Liver (tissue), 3 donors: ENCODE measurements around the gene SP140L.

ENCODE experiments used
- EGR1 ChIP-seq, 2 donors: IDR thresholded peaks; 2 replicates each; pipeline ENCODE4 v1.6.1; 2016 to 2018; ENCODE audit warnings: antibody characterized with exemption in 2 of 2, low read depth in 2 of 2
- FOXA2 ChIP-seq: IDR thresholded peaks from 2 replicates; pipeline ENCODE4 v1.6.1; 2016; ENCODE audit warnings: antibody characterized with exemption
- GABPA ChIP-seq, 2 donors: IDR thresholded peaks in 1 of 2; conservative IDR thresholded peaks in 1 of 2; 2 replicates each; pipeline ENCODE4 v1.6.1; 2016; ENCODE audit warnings: antibody characterized with exemption in 2 of 2, mild to moderate bottlenecking in 1 of 2, moderate library complexity in 1 of 2
- HNF4G ChIP-seq: IDR thresholded peaks from 2 replicates; pipeline ENCODE4 v1.6.1; 2016; ENCODE audit warnings: antibody characterized with exemption
- JUND ChIP-seq, 2 donors: IDR thresholded peaks; 2 replicates each; pipeline ENCODE4 v1.6.1; 2016; ENCODE audit warnings: antibody characterized with exemption in 2 of 2
- NR2F2 ChIP-seq: IDR thresholded peaks from 2 replicates; pipeline ENCODE4 v1.6.1; 2016; ENCODE audit warnings: antibody characterized with exemption
- RAD21 ChIP-seq, 2 donors: IDR thresholded peaks; 2 replicates each; pipeline ENCODE4 v1.6.1; 2016; ENCODE audit warnings: antibody characterized with exemption in 2 of 2, mild to moderate bottlenecking in 2 of 2
- SP1 ChIP-seq: IDR thresholded peaks from 2 replicates; pipeline ENCODE4 v1.6.1; 2018; ENCODE audit warnings: antibody characterized with exemption, mild to moderate bottlenecking
- TAF1 ChIP-seq: conservative IDR thresholded peaks from 2 replicates; pipeline ENCODE4 v1.6.1; 2016; ENCODE audit warnings: antibody characterized with exemption, mild to moderate bottlenecking
- YY1 ChIP-seq: IDR thresholded peaks from 2 replicates; pipeline ENCODE4 v1.6.1; 2016; ENCODE audit warnings: antibody characterized with exemption, mild to moderate bottlenecking
- TF ChIP-seq, protein P1 (sequence below): fragments of 150-350 bp; IDR thresholded peaks from 2 replicates; pipeline ENCODE4 v1.5.1; 2017; ENCODE audit warnings: improper control_type of control experiment, low read depth, low read length; ENCODE audit not compliant: missing input control
- TF ChIP-seq, protein P2 (sequence below): IDR thresholded peaks from 2 replicates; pipeline ENCODE4 v1.6.1; 2016; ENCODE audit warnings: antibody characterized with exemption
- TF ChIP-seq, protein P3 (sequence below): IDR thresholded peaks from 2 replicates; pipeline ENCODE4 v1.6.1; 2016; ENCODE audit warnings: antibody characterized with exemption, mild to moderate bottlenecking
- TF ChIP-seq, protein P4 (sequence below): IDR thresholded peaks from 2 replicates; pipeline ENCODE4 v1.6.1; 2016; ENCODE audit warnings: antibody characterized with exemption
- donor health status: healthy.
- donor health status: healthy.

DNA sequence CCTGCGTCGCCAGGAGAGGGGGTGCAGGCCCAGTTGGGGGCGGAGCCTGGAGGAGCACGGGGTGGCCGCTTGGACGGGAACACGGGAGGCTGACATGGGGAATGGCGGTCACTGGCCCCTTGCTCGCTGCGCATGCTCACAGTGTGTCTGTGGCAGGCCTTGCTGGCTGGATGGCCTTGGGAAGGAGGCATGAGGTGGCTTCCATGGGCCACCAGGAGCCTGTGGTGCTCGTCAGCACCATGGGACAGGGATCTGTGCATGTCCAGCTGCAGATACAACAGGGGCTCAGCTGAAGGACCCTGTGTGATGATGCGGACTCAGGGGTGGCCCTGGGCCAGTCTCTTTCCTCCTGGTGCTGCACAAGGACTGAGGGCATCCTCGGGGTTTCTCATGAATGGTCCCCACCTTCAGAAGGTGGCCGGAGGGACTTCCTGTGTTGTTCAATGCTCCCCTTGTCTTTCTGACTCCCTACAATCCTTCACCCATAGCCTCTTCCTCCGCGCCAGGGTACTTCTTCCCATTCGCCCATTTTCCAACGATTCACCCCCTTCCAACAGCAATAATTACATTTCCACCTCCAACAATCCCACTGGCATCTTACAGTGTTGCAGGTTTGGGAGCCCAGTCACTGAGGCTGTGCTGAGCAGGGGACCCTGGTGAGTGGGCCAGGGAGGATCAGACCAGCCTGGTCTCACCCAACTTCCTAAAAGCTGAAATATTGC, 3.4 kb upstream of the SP140L start:
- no peak for TF ChIP-seq RAD21 (IDR thresholded peaks at IDR 0.05)
- TF ChIP-seq, protein P1, sequence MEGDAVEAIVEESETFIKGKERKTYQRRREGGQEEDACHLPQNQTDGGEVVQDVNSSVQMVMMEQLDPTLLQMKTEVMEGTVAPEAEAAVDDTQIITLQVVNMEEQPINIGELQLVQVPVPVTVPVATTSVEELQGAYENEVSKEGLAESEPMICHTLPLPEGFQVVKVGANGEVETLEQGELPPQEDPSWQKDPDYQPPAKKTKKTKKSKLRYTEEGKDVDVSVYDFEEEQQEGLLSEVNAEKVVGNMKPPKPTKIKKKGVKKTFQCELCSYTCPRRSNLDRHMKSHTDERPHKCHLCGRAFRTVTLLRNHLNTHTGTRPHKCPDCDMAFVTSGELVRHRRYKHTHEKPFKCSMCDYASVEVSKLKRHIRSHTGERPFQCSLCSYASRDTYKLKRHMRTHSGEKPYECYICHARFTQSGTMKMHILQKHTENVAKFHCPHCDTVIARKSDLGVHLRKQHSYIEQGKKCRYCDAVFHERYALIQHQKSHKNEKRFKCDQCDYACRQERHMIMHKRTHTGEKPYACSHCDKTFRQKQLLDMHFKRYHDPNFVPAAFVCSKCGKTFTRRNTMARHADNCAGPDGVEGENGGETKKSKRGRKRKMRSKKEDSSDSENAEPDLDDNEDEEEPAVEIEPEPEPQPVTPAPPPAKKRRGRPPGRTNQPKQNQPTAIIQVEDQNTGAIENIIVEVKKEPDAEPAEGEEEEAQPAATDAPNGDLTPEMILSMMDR = no peak
- TF ChIP-seq HNF4G = no peak
- no peak for TF ChIP-seq YY1
- no peak for TF ChIP-seq FOXA2
- no peak for TF ChIP-seq TAF1
- TF ChIP-seq EGR1 (IDR thresholded peaks at IDR 0.05; ENCODE audit: low read depth in 2 of 2) = no peak
- TF ChIP-seq GABPA (IDR thresholded peaks at IDR 0.05 in 1 of 2, conservative IDR thresholded peaks at IDR 0.05 in 1 of 2) = no peak
- no peak for TF ChIP-seq JUND (IDR thresholded peaks at IDR 0.05)
- TF ChIP-seq, protein P2, sequence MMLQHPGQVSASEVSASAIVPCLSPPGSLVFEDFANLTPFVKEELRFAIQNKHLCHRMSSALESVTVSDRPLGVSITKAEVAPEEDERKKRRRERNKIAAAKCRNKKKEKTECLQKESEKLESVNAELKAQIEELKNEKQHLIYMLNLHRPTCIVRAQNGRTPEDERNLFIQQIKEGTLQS = no peak
- TF ChIP-seq, protein P3, sequence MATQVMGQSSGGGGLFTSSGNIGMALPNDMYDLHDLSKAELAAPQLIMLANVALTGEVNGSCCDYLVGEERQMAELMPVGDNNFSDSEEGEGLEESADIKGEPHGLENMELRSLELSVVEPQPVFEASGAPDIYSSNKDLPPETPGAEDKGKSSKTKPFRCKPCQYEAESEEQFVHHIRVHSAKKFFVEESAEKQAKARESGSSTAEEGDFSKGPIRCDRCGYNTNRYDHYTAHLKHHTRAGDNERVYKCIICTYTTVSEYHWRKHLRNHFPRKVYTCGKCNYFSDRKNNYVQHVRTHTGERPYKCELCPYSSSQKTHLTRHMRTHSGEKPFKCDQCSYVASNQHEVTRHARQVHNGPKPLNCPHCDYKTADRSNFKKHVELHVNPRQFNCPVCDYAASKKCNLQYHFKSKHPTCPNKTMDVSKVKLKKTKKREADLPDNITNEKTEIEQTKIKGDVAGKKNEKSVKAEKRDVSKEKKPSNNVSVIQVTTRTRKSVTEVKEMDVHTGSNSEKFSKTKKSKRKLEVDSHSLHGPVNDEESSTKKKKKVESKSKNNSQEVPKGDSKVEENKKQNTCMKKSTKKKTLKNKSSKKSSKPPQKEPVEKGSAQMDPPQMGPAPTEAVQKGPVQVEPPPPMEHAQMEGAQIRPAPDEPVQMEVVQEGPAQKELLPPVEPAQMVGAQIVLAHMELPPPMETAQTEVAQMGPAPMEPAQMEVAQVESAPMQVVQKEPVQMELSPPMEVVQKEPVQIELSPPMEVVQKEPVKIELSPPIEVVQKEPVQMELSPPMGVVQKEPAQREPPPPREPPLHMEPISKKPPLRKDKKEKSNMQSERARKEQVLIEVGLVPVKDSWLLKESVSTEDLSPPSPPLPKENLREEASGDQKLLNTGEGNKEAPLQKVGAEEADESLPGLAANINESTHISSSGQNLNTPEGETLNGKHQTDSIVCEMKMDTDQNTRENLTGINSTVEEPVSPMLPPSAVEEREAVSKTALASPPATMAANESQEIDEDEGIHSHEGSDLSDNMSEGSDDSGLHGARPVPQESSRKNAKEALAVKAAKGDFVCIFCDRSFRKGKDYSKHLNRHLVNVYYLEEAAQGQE = no peak
- no peak for TF ChIP-seq SP1
- TF ChIP-seq, protein P4, sequence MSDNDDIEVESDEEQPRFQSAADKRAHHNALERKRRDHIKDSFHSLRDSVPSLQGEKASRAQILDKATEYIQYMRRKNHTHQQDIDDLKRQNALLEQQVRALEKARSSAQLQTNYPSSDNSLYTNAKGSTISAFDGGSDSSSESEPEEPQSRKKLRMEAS = no peak
- no peak for TF ChIP-seq NR2F2
